A549 (cell line): Measurements from ENCODE around the gene TM4SF18. TPM values are rescaled to one million over a fixed set of nuclear protein-coding genes. Genes with fewer than 3 reads are reported as not detected.

Experiments used
- ATAC-seq, 2 experiments: fragments of 200-7000 bp in 1 of 2; fragments of >200 bp in 1 of 2; cut with Nextera tagmentation in 1 of 2; cut with Tn5 transposase in 1 of 2; 3 replicates each; pipeline versions ENCODE4 v1.8.0 to v1.9.1; 2018 to 2020; ENCODE audit warnings: mild to moderate bottlenecking in 1 of 2, moderate library complexity in 1 of 2
- CTCF ChIA-PET: fragments of 300-600 bp; sonication (Branson Sonifier 250); formaldehyde crosslinking; extraction: SDS; loops from one replicate; lab custom pipeline; 2021; ENCODE audit warnings: antibody characterized with exemption, inconsistent platforms; lab: Yijun Ruan, JAX
- POLR2A ChIA-PET: fragments of 350-600 bp; formaldehyde crosslinking; extraction: SDS; loops from one replicate; lab custom pipeline; 2021; ENCODE audit warnings: antibody characterized with exemption, inconsistent platforms; lab: Yijun Ruan, JAX
- DNase-seq, 2 experiments: peaks; one replicate each; pipeline versions ENCODE4 v3.0.0 to v3.0.0-alpha.2; 2011 to 2016; ENCODE audit warnings: low read depth in 1 of 2, low spot score in 1 of 2
- FAIRE-seq: peaks from 2 replicates; lab custom pipeline; 2011; peaks lifted over from hg19 to GRCh38; lab: Jason Lieb, UNC
- H3K27ac ChIP-seq, 2 experiments: fragments of >200 bp; sonication (Bioruptor Twin); formaldehyde crosslinking; 3 replicates each; pipeline ENCODE4 v1.5.1; 2016 to 2017
- H3K4me1 ChIP-seq: fragments of >200 bp; sonication (Bioruptor Twin); formaldehyde crosslinking; 3 replicates; pipeline ENCODE4 v1.6.1; 2016
- H3K4me2 ChIP-seq: fragments of >200 bp; sonication (Bioruptor Twin); formaldehyde crosslinking; 3 replicates; pipeline ENCODE4 v1.6.1; 2016
- H3K4me3 ChIP-seq: fragments of >200 bp; sonication (Bioruptor Twin); formaldehyde crosslinking; 3 replicates; pipeline ENCODE4 v1.5.1; 2016
- H3K9me3 ChIP-seq: fragments of >200 bp; sonication (Bioruptor Twin); formaldehyde crosslinking; 3 replicates; pipeline ENCODE4 v1.6.1; 2016
- BHLHE40 ChIP-seq: IDR thresholded peaks from 2 replicates; pipeline ENCODE4 v1.6.1; 2012; ENCODE audit warnings: low read depth, low read length, inconsistent platforms
- CHD2 ChIP-seq: fragments of 150-350 bp; IDR thresholded peaks from 2 replicates; pipeline ENCODE4 v1.6.1; 2014; ENCODE audit warnings: low read length; ENCODE audit not compliant: partially characterized antibody
- CTCF ChIP-seq: fragments of >200 bp; sonication (Bioruptor Twin); formaldehyde crosslinking; IDR thresholded peaks from 3 replicates; pipeline ENCODE4 v1.5.1; 2016
- ESRRA ChIP-seq: fragments of 150-350 bp; IDR thresholded peaks from 2 replicates; pipeline ENCODE4 v1.6.1; 2014; ENCODE audit warnings: mild to moderate bottlenecking, low read length, borderline replicate concordance
- FOSL2 ChIP-seq, 2 experiments: fragments of 450-650 bp in 1 of 2; fragments of >200 bp in 1 of 2; sonication (Bioruptor Twin) in 1 of 2; formaldehyde crosslinking; IDR thresholded peaks; 2 replicates each; pipeline versions ENCODE4 v1.5.0 to v1.6.1; 2016 to 2020; ENCODE audit warnings: mild to moderate bottlenecking in 1 of 2, moderate library complexity in 1 of 2
- HDAC2 ChIP-seq: fragments of 200-600 bp; sonication (generic); IDR thresholded peaks from 2 replicates; pipeline ENCODE4 v1.6.1; 2016
- HES2 ChIP-seq: fragments of >200 bp; sonication (Bioruptor Twin); formaldehyde crosslinking; IDR thresholded peaks from 2 replicates; pipeline ENCODE4 v1.6.1; 2016
- HEYL ChIP-seq: fragments of 250-450 bp; sonication (Bioruptor Pico); IDR thresholded peaks from 2 replicates; pipeline ENCODE4 v1.8.0; 2021; ENCODE audit warnings: mild to moderate bottlenecking, moderate library complexity
- HOXB5 ChIP-seq: fragments of 250-450 bp; sonication (Bioruptor Pico); IDR thresholded peaks from 2 replicates; pipeline ENCODE4 v1.5.0; 2020; ENCODE audit warnings: mild to moderate bottlenecking, moderate library complexity
- KDM1A ChIP-seq: fragments of 200-600 bp; sonication (generic); IDR thresholded peaks from 2 replicates; pipeline ENCODE4 v1.6.1; 2016; ENCODE audit warnings: low read depth, mild to moderate bottlenecking
- MAX ChIP-seq: IDR thresholded peaks from 2 replicates; pipeline ENCODE4 v1.6.1; 2012
- PBX3 ChIP-seq: IDR thresholded peaks from 2 replicates; pipeline ENCODE4 v1.6.1; 2012
- RAD21 ChIP-seq, 2 experiments: fragments of >200 bp in 1 of 2; sonication (Bioruptor Twin) in 1 of 2; formaldehyde crosslinking in 1 of 2; IDR thresholded peaks in 1 of 2; conservative IDR thresholded peaks in 1 of 2; 2 replicates in 1 of 2; 3 replicates in 1 of 2; pipeline ENCODE4 v1.6.1; 2012 to 2018; ENCODE audit warnings: inconsistent platforms in 1 of 2
- RCOR1 ChIP-seq: fragments of 150-350 bp; IDR thresholded peaks from 2 replicates; pipeline ENCODE4 v1.6.1; 2014; ENCODE audit warnings: antibody characterized with exemption, low read length, low read depth
- TFCP2L1 ChIP-seq: fragments of 250-450 bp; sonication (Bioruptor Pico); IDR thresholded peaks from 2 replicates; pipeline ENCODE4 v1.5.0; 2021; ENCODE audit warnings: mild to moderate bottlenecking
- USF2 ChIP-seq: fragments of 450-650 bp; IDR thresholded peaks from 2 replicates; pipeline ENCODE4 v1.6.1; 2014; ENCODE audit warnings: antibody characterized with exemption
- WGBS: methylation state at CpG from one replicate; pipeline ENCODE4 v1.1.6; 2017; ENCODE audit errors: missing lambda C conversion rate; 5-methylcytosine and 5-hydroxymethylcytosine counted together
- polyA plus RNA-seq, 4 experiments: library from polyadenylated mRNA; depleted of rRNA in 3 of 4; stranded (reverse); fragments of >200 nt; fragmentation: RNase III in 1 of 4; extraction: RNeasy Plus Mini Kit Qiagen cat#74134 plus additional on column Dnase treatment in 1 of 4; gene quantifications; 2 replicates in 3 of 4; 3 replicates in 1 of 4; pipeline ENCODE4 v1.2.3, GENCODE V29; 2011 to 2017

The TM4SF18 gene
- polyA plus RNA-seq, 2 of the 4 experiments (the other 2 are of a cell fraction) = 51.3 to 99.8 TPM

GRCh38 chr3:149271669-149272068 lies 61.8 kb downstream of the TM4SF18 start:
- H3K4me2 ChIP-seq = no peak overlapping the region
- DNase-seq (no peak), ATAC-seq (no peak)
- peaks cover 10% of the 10 kb centered on the region for H3K4me1 ChIP-seq
- peaks cover 6% of the 10 kb centered on the region; the same call in 1 of the 3 replicates for H3K9me3 ChIP-seq
- 82% methylated on average over 6 of the region's 6 CpGs for WGBS
- H3K4me3 ChIP-seq = no peak overlapping the region
- peak overlapping the region; percentile 9 to 25; a peak in 4 of 6 replicates for H3K27ac ChIP-seq
- POLR2A ChIA-PET = no interaction called here
- TF ChIP-seq CHD2 = no peak
- TF ChIP-seq, all 56 proteins: peak for 0
- no peak for FAIRE-seq
- CTCF ChIA-PET = interaction anchor here (0.6 to 6.3 kb wide), 11 partner anchors 9 to 316 kb away, joined by 3 to 114 read pairs (median 5); partner anchors contain the start of gene HPS3

GRCh38 chr3:149270180-149270579 lies 63.3 kb downstream of the TM4SF18 start:
- TF ChIP-seq PBX3 = no peak
- no peak for TF ChIP-seq KDM1A
- no peak for TF ChIP-seq FOSL2 (IDR thresholded peaks at IDR 0.05)
- TF ChIP-seq FOSL2 (CRISPR knock-in tag; IDR thresholded peaks at IDR 0.05) = no peak
- TF ChIP-seq HOXB5 = no peak

GRCh38 chr3:149269687-149270086 lies 63.7 kb downstream of the TM4SF18 start:
- Histone ChIP-seq H3K9me3 (no peaks in the 10 kb centered on the region), H3K27ac (no peak overlapping the region), H3K4me2 (no peak overlapping the region), H3K4me3 (no peak overlapping the region), H3K4me1 (peaks cover 9% of the 10 kb centered on the region)
- ATAC-seq = no peak
- FAIRE-seq = no peak
- ChIA-PET POLR2A (no interaction called here), CTCF (interaction anchor here (1.0 to 3.1 kb wide), 3 partner anchors 13 to 150 kb away, joined by 3 to 35 read pairs (median 6); no protein-coding TSS in a partner anchor)
- TF ChIP-seq MAX (no peak), PBX3 (no peak), USF2 (no peak), HOXB5 (no peak), TFCP2L1 (no peak), HEYL (no peak), HES2 (no peak), CTCF (no peak), HDAC2 (no peak), BHLHE40 (no peak), RCOR1 (no peak), ESRRA (no peak), RAD21 (conservative IDR thresholded peaks at IDR 0.05 in 1 of 2, IDR thresholded peaks at IDR 0.05 in 1 of 2) (no peak)
- 97% methylated on average over 7 of the region's 7 CpGs for WGBS
- DNase-seq = no peak

More at GRCh38 chr3:149270180-149270579, 63.3 kb downstream of the TM4SF18 start:
- Histone ChIP-seq H3K9me3 (no peaks in the 10 kb centered on the region), H3K27ac (no peak overlapping the region), H3K4me2 (no peak overlapping the region), H3K4me1 (peaks cover 9% of the 10 kb centered on the region), H3K4me3 (no peak overlapping the region)
- POLR2A ChIA-PET = no interaction called here
- ATAC-seq (no peak), FAIRE-seq (peak; percentile 74), DNase-seq (no peak)
- CTCF ChIA-PET = interaction anchor here (1.7 to 6.3 kb wide), 2 partner anchors 150 to 314 kb away, joined by 5 to 114 read pairs; no protein-coding TSS in a partner anchor
- 68% methylated on average over 2 of the region's 2 CpGs for WGBS

Other genes starting within 250 kb of the TM4SF18 start
- 43.9 and 61.6 TPM in 2 replicates for gene HLTF, start 247.1 kb downstream of the TM4SF18 start, polyA plus RNA-seq (2011; rRNA removed)
- gene HLTF, start 247.1 kb downstream of the TM4SF18 start, polyA plus RNA-seq (2017; fragmentation: RNase III; extraction: RNeasy Plus Mini Kit Qiagen cat#74134 plus additional on column Dnase treatment) = 25.5 to 26.7 TPM (median 26.3 TPM) in 3 replicates
- 48.0 and 48.8 TPM in 2 replicates for gene HPS3, start 204.0 kb downstream of the TM4SF18 start, polyA plus RNA-seq (2011; rRNA removed)
- 25.5 to 28.4 TPM (median 26.1 TPM) in 3 replicates for gene HPS3, start 204.0 kb downstream of the TM4SF18 start, polyA plus RNA-seq (2017; fragmentation: RNase III; extraction: RNeasy Plus Mini Kit Qiagen cat#74134 plus additional on column Dnase treatment)
- 42.6 and 60.3 TPM in 2 replicates for gene CP, start 111.8 kb downstream of the TM4SF18 start, polyA plus RNA-seq (2011; rRNA removed)
- 2.6 to 5.2 TPM (median 5.1 TPM) in 3 replicates for gene CP, start 111.8 kb downstream of the TM4SF18 start, polyA plus RNA-seq (2017; fragmentation: RNase III; extraction: RNeasy Plus Mini Kit Qiagen cat#74134 plus additional on column Dnase treatment)
- gene TM4SF1, start 44.0 kb upstream of the TM4SF18 start, polyA plus RNA-seq (2011; rRNA removed) = 1,188 and 1,208 TPM in 2 replicates
- gene TM4SF1, start 44.0 kb upstream of the TM4SF18 start, polyA plus RNA-seq (2017; fragmentation: RNase III; extraction: RNeasy Plus Mini Kit Qiagen cat#74134 plus additional on column Dnase treatment) = 739 to 828 TPM (median 767 TPM) in 3 replicates
- 17.4 and 38.6 TPM in 2 replicates for gene TM4SF4, start 141.1 kb upstream of the TM4SF18 start, polyA plus RNA-seq (2011; rRNA removed)
- 28.7 to 45.2 TPM (median 32.2 TPM) in 3 replicates for gene TM4SF4, start 141.1 kb upstream of the TM4SF18 start, polyA plus RNA-seq (2017; fragmentation: RNase III; extraction: RNeasy Plus Mini Kit Qiagen cat#74134 plus additional on column Dnase treatment)